Fibroblast of mammary gland (primary cell): ENCODE measurements around the gene ABLIM3.

Source experiments
- DNase-seq: peaks from one replicate; pipeline ENCODE4 v3.0.0-alpha.2; 2010; ENCODE audit warnings: low read depth
- H3K4me3 ChIP-seq: 2 replicates; pipeline ENCODE4 v1.5.1; 2011; ENCODE audit warnings: low read depth, mild to moderate bottlenecking, low read length, moderate library complexity; ENCODE audit not compliant: control insufficient read depth
- TF ChIP-seq, protein P1 (sequence below): conservative IDR thresholded peaks from 2 replicates; pipeline ENCODE4 v1.5.1; 2011; ENCODE audit warnings: low read depth, low read length, inconsistent platforms; ENCODE audit not compliant: control insufficient read depth, insufficient read depth

ABLIM3 gene

GRCh38 chr5:149161850-149162249, 20.6 kb downstream of the ABLIM3 start:
- H3K4me3 ChIP-seq: no peak overlapping the region
- peak; percentile 12 for DNase-seq
- TF ChIP-seq, protein P1, sequence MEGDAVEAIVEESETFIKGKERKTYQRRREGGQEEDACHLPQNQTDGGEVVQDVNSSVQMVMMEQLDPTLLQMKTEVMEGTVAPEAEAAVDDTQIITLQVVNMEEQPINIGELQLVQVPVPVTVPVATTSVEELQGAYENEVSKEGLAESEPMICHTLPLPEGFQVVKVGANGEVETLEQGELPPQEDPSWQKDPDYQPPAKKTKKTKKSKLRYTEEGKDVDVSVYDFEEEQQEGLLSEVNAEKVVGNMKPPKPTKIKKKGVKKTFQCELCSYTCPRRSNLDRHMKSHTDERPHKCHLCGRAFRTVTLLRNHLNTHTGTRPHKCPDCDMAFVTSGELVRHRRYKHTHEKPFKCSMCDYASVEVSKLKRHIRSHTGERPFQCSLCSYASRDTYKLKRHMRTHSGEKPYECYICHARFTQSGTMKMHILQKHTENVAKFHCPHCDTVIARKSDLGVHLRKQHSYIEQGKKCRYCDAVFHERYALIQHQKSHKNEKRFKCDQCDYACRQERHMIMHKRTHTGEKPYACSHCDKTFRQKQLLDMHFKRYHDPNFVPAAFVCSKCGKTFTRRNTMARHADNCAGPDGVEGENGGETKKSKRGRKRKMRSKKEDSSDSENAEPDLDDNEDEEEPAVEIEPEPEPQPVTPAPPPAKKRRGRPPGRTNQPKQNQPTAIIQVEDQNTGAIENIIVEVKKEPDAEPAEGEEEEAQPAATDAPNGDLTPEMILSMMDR: no peak

DNA sequence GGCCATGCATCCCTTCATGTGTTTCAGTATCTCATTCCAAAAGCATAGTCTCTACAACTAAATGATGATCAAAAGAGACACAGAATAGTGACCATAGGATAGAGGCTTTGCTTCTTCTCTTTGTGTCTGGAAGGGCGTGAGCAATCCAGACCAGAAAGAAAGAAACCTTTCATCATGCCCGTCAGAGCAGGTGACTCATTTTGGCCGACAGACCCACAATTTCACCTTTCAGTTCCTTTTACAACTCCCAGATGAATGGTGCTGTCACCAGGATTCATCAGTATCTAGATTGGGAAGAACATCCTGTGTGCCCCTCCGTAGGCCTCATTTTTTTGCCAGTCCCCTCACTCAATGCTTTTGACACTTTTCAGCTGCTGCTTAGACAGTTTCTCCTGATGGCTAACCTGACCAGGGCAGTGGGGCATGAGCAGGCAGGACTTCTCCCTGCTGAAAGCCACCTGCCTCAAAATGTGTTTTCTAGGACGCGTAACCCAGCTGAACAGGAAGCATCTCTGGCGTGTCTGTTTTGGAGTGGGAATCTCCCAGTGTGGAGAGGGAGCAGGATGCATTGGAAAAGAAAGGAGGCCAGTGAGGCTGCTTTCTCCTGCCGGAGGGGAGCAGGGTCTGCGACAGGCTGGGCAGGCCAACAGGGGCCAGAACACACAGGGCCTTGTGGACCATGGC, 21.2 kb downstream of the ABLIM3 start:
- peak; percentile 71 for DNase-seq
- TF ChIP-seq, protein P1: no peak
- H3K4me3 ChIP-seq: no peak overlapping the region

DNA sequence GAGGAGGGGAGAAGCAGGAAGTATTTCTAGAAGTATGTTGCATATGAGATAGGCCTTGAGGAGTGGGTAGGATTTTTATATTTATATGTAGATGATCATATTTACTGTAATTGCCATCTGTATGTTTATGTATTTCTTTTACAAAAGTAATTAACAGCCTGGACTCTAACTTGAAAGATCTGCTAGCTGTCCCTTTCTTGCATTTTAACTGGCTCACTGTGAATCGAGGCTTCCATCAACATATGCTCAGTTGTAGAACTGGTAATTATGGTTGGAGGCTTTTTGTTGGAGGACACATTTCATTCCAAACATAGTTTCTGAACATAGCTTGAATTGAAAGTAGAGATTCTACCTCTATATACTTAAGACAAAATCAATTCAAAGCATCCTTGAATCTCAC, 23.4 kb downstream of the ABLIM3 start:
- no peak overlapping the region for H3K4me3 ChIP-seq
- no peak for DNase-seq
- TF ChIP-seq, protein P1: no peak

- peak; percentile 92 for DNase-seq
- H3K4me3 ChIP-seq: no peak overlapping the region
- TF ChIP-seq, protein P1: no peak
These were observed 24.8 kb downstream of the ABLIM3 start for GRCh38 chr5:149166128-149166527.

DNA sequence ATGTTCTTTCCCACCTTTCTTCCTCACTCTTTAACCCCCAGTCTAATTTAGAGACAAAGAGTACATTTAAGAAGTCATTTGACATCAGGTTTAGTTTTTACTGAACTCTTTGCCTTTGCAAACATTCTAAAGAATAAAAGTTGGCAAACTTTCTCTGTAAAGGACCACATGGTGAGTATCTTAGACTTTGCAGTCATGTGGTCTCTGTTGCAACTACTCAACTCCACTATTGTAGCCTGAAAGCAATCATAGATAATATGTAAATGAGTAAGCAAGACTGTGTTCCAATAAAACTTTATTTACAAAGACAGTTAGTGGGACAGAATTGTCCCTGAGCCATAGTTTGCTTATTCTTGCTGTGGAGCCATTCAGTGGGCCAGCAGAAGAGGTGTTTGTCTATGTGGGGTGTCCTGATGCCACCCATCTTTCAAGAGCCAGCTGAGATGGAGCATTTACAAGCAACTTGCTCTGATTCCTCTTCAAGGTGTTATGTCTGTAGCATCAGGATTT, 25.4 kb downstream of the ABLIM3 start:
- TF ChIP-seq, protein P1: no peak
- DNase-seq: peak; percentile 56

GRCh38 chr5:149168276-149168906, 27.1 kb downstream of the ABLIM3 start:
- TF ChIP-seq, protein P1: no peak
- no peak overlapping the region for H3K4me3 ChIP-seq
- DNase-seq: no peak

More for the DNA sequence above, 25.4 kb downstream of the ABLIM3 start:
- no peak overlapping the region for H3K4me3 ChIP-seq
